HG03196 (cell line): ENCODE results near the gene MARK2.
"Not testable (repeated sequence)": the region's sequence is repeated elsewhere in the genome, so short reads cannot be mapped to it uniquely, and the experiment has no call there.

Experiments
- ATAC-seq: cut with Tn5 transposase; IDR thresholded peaks from one replicate; pipeline ENCODE4 v1.9.1; 2021; ENCODE audit not compliant: unreplicated experiment

The MARK2 gene

GRCh38 chr11:63838678-63839507 is at the start of gene MARK2:
Gene MARK2 (plus strand): TSS chr11:63839110. CDS start chr11:63839507, 397 bp downstream.
- ATAC-seq: peak; percentile 68

GRCh38 chr11:63791495-63792167 is 47.3 kb upstream of the MARK2 start:
- no peak for ATAC-seq

- no peak for ATAC-seq
These were observed 45.7 kb upstream of the MARK2 start for GRCh38 chr11:63793161-63793560.

GRCh38 chr11:63795066-63795465 is 43.8 kb upstream of the MARK2 start:
- ATAC-seq: no peak

DNA sequence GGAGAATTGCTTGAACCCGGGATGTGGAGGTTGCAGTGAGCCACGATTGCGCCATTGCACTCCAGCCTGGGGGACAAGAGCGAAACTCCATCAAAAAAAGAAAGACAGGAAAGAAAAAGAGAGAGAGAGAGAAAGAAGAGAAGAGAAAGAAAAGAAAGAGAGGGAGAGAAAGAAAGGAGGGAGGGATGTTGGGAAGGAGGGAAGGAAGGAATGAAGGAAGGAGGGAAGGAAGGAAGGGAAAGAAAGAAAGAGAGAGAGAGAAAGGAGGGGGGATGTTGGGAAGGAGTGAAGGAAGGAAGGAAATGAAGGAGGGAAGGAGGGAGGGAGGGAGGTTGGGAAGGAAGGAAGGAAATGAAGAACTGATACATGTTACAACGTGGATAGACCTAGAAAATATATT is 38.0 kb upstream of the MARK2 start:
- ATAC-seq: no peak

GRCh38 chr11:63802637-63803414 is 36.1 kb upstream of the MARK2 start:
- ATAC-seq: no peak

DNA sequence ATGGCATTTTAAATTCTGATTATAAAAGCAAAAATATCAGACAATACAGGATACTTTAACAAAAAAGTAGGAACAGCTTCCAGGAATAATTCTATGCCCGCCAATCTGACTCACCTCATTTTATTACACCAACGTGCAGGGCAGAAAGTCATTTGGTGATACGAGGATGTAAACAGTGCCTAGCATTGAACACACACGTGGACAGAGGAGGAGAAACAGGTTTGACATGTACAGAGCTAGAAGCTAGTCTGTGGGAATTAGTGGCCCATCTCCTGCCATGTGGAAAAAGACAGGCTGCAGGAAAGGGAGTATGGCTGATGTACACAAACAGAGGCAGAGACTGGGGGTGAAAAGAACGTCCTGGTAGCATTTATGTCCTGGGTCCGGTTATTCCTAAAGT is 34.7 kb upstream of the MARK2 start:
- ATAC-seq: no peak

DNA sequence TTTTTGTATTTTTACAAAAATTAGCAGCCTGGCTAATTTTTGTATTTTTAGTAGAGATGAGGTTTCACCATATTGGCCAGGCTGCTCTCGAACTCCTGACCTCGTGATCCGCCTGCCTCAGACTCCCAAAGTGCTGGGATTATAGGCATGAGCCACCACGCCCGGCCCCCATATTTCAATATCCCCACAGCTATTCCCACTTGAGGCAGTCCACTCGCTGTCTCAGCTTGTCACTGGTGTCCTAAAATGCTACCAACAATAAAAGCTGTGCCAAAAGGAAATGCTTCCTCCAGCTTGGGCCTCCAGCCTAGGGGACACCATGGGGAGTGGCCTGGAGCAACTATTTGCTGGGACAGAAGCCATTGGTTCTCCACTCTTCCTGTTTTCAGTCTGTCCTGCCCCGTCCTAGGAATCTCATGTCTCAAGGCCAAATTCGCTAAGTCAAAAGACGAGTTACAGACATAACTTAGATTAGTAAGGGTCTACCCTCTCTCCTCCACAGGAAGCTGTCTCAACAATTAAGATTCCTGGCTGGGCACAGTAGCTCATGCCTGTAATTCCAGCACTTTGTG is 33.0 kb upstream of the MARK2 start:
- no peak for ATAC-seq

- not testable (repeated sequence) for ATAC-seq
These were observed 28.5 kb upstream of the MARK2 start for GRCh38 chr11:63810383-63810782.

DNA sequence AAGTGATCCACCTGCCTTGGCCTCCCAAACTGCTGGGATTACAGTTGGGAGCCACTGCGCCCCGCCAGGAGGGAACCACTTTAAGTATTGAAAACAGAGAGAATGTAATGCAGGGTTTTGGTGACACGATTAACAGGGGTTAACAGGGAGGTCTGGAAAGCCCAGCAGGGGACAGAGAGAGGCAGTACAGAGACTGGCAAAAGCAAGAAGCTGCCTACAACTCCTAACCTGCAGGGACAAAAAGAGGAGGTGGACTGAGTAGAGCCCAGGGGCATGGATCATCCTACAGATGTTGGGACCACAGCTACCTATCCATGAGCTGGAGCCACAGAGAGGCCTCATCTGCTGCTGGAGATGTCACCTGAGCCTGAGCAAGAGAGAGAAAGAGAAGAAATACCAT is 27.4 kb upstream of the MARK2 start:
- ATAC-seq: no peak

DNA sequence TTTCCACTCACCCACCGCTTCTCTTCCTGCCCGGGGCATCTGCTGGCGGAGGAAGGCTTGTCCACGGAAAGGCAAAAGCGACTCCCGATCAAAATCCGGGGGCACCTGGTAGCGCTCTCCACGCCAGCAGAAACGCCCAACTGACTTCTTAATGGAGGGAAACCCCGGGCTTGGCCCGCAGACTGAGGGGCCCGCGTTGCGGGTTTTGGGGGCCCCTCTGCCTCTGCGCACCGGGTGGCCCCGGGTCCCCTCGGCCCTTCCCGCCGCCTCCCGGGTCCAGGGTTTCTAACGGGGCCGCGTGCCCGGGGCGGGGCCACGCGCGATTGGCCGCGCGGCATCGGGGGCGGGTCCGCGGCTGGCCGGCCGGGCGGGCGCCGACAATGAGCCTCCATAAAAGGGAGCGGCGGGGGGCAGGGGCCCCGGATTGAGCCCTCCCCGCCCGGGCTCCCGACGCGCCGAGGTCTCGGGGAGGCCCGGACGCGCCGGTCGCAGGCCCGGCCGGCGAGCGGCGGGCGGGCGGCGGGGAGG is 25.8 kb upstream of the MARK2 start, which contains the start of gene SPINDOC:
Gene SPINDOC (plus strand): TSS at position 422 of the 528 bp plus-strand sequence. CDS start 231 bp downstream, outside the sequence.
- ATAC-seq: peak; percentile 73

DNA sequence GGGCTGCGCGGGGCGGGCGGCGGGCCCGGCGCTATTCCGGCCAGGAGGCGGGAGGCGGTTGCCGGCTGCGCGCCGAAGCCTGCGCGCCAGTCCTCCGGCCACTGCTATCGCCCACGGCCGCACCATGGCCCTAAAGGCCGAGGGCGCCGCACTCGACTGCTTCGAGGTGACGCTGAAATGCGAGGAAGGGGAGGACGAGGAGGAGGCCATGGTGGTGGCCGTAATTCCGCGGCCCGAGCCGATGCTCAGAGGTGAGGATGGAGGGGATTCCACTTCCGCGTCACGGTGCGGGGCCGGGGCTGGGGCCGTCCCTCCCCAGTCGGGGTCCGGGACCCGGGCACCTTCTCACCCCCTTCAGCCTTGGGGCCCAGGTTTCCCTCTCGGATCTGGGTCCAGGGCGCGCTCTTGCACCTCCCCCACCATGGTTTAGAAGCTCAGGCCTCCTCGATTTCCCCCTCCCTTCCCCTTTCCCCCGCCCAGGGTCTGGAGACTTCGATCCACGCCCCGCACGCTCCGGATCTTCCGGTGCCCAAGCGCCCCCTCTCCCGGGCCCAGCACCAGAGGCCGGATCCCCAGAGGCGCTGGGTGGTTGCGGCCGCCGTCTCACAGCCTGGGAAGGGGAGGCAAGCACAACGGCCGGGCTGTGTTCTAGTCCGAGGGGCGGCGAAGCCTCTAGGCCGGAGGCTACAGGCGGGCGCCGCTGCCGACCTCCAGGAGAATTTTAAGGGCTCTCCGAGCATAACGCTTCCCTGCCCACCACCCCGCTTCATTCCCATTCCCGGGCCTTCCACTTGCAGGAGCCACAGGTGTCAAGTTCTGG is 25.1 kb upstream of the MARK2 start:
- ATAC-seq: peak; percentile 36

DNA sequence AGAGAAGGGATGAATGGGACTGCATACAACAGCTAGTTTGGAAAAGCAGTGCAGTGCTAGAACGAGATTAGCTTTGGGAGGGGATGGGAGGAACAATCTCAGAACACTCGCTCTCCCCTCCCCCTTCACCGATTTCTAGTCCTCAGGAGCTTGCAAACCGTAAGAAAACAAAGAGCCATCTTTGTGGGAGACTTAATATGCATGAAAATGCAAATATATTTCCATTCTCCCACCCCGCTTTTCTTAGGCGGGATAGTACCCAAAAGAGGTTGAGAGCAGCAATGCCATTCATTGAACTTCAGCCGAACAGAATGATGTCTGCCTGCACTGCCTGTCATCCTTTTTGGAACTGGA is 24.6 kb upstream of the MARK2 start:
- ATAC-seq: no peak

GRCh38 chr11:63816166-63816565 is 22.7 kb upstream of the MARK2 start:
- ATAC-seq: no peak

DNA sequence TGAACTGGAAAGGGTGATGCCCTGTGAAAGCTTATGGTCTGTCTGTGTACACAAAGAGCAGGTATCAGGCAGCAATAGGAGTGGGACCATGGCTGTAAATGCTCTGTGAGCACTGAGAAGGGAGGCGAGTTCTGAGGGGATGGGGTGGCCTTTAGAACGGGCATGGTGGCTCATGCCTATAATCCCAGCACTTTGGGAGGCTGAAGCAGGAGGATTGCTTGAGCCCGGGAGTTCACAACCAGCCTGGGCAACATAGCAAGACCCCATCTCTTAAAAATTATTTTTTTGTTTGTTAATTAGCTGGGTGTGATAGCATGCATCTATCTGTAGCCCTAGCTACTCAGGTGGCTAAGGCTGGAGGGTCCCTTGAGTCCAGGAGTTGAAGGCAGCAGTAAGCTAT is 22.2 kb upstream of the MARK2 start:
- no peak for ATAC-seq

DNA sequence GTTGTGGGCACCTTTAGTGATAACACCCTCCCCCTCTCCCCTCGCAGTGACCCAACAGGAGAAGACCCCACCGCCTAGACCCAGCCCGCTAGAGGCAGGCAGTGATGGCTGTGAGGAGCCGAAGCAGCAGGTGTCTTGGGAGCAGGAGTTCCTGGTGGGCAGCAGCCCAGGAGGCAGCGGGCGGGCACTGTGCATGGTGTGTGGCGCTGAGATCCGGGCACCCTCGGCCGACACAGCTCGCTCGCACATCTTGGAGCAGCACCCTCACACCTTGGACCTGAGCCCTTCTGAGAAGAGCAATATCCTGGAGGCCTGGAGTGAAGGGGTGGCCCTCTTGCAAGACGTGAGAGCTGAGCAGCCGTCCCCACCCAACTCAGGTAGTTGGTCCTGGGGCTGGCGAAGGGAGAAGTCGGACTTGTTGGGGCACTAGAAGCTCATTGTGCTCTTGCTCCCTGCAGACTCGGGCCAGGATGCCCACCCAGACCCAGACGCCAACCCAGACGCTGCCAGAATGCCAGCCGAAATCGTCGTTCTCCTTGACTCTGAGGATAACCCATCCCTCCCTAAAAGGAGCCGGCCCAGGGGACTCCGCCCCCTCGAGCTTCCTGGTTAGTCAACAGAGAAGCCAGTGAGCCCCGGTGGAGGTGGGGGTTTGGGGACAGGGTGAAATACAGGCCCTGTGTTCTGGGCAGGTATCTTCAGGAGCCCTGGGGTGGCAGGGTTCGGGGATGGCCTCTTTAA is 21.0 kb upstream of the MARK2 start:
- no peak for ATAC-seq

DNA sequence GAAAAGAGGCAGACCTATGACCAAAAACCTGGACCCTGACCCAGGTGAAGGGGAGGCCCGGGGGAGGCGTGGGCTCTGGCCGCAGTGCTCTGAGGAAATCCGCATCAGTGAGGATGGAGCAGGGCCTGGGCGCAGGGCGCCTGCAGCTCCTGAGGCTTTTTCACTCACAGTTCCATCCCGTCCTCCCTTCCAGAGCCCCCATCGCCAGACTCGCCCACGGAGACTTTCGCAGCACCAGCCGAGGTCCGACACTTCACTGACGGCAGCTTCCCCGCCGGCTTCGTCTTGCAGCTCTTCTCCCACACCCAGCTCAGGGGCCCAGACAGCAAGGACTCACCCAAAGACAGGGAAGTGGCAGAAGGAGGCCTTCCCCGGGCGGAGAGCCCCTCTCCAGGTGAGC is 20.3 kb upstream of the MARK2 start:
- no peak for ATAC-seq

DNA sequence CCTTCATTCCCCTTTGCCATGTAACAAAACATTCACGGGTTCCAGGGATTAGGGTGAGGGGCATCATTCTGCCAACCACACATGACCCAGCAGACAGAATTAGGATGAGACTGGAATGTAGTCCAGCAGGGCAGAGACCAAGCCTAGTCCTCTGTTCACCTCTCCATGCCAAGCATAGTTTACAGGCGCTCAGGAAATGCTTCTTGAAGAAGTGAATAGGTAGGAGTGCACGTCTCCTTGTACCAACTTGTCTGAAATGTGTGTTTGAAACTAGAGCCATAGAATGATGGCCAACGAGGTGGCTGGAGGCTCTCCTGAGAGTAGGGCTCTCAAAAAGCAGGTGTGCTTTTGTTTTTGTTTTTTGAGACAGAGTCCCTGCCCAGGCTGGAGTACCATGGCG is 17.5 kb upstream of the MARK2 start:
- ATAC-seq: no peak

- no peak for ATAC-seq
These were observed 12.3 kb upstream of the MARK2 start for GRCh38 chr11:63826471-63827190.
